Uterus (tissue), 4 donors: Measurements from ENCODE around the gene RAB35. TPM values are rescaled to one million over a fixed set of nuclear protein-coding genes. Genes with fewer than 3 reads are reported as not detected.
"Not testable (repeated sequence)": the region's sequence is repeated elsewhere in the genome, so short reads cannot be mapped to it uniquely, and the experiment has no call there.

ENCODE experiments used
- DNase-seq, 2 donors: peaks; one replicate each; pipeline ENCODE4 v3.0.0-alpha.2; 2019 to 2020
- H3K27ac ChIP-seq, 2 donors: fragments of 200-600 bp; sonication (generic); 1 replicate in 1 of 2; 2 replicates in 1 of 2; pipeline ENCODE4 v1.5.1; 2016 to 2018
- H3K27me3 ChIP-seq, 2 donors: fragments of 200-600 bp; sonication (generic); one replicate each; pipeline ENCODE4 v1.5.1; 2018 to 2019; ENCODE audit warnings: control low read depth in 1 of 2
- H3K36me3 ChIP-seq, 2 donors: fragments of 200-600 bp; sonication (generic); one replicate each; pipeline ENCODE4 v1.5.1; 2019; ENCODE audit warnings: control low read depth in 1 of 2
- H3K4me1 ChIP-seq, 2 donors: fragments of 200-600 bp; sonication (generic); one replicate each; pipeline ENCODE4 v1.5.1; 2018 to 2019; ENCODE audit warnings: control low read depth in 1 of 2
- H3K4me3 ChIP-seq, 2 donors: fragments of 200-600 bp; sonication (generic); 1 replicate in 1 of 2; 2 replicates in 1 of 2; pipeline ENCODE4 v1.5.1; 2018 to 2019; ENCODE audit warnings: mild to moderate bottlenecking in 1 of 2
- H3K9me3 ChIP-seq, 2 donors: fragments of 200-600 bp; sonication (generic); one replicate each; pipeline ENCODE4 v1.5.1; 2019; ENCODE audit warnings: control low read depth in 1 of 2
- POLR2A ChIP-seq, 2 donors: fragments of 450-650 bp; IDR thresholded peaks; one replicate each; pipeline ENCODE4 v1.6.1; 2016; ENCODE audit warnings: antibody characterized with exemption in 2 of 2, mild to moderate bottlenecking in 1 of 2, moderate library complexity in 1 of 2
- intact Hi-C: fragments of 100-400 bp; cut with DNase I; formaldehyde crosslinking; loops from one replicate; pipeline ENCODE4 v1.15.1; 2023; ENCODE audit warnings: low total_unique reads
- microRNA-seq: library from miRNA; unstranded; fragments of <30 nt; microRNA quantifications from one replicate; pipeline ENCODE4, GENCODE V29; 2016; ENCODE audit warnings: borderline microRNAs expressed, borderline replicate concordance
- small RNA-seq: library from RNA; depleted of rRNA; stranded (forward); fragments of <200 nt; gene quantifications from one replicate; pipeline ENCODE3, GENCODE V24; 2016
- total RNA-seq, 4 donors: library from RNA; depleted of rRNA in 3 of 4; stranded (reverse); fragments of >200 nt in 3 of 4; gene quantifications; one replicate each; pipeline versions ENCODE4 v1.1.0 to v1.2.4, GENCODE V29; 2014 to 2023
- TF ChIP-seq, protein P1 (sequence below), 4 experiments: fragments of 200-600 bp in 2 of 4; fragments of 450-650 bp in 2 of 4; sonication (generic) in 2 of 4; IDR thresholded peaks; one replicate each; pipeline ENCODE4 v1.5.1; 2016 to 2019; ENCODE audit warnings: antibody characterized with exemption in 4 of 4, mild to moderate bottlenecking in 2 of 4, moderate library complexity in 1 of 4
- donor health status: DM: yes; HTN: yes; CAD: no.

RAB35 gene
- total RNA-seq, 4 donors from 2014 or later, result 13.1 to 43.9 (median 22.4) TPM

DNA sequence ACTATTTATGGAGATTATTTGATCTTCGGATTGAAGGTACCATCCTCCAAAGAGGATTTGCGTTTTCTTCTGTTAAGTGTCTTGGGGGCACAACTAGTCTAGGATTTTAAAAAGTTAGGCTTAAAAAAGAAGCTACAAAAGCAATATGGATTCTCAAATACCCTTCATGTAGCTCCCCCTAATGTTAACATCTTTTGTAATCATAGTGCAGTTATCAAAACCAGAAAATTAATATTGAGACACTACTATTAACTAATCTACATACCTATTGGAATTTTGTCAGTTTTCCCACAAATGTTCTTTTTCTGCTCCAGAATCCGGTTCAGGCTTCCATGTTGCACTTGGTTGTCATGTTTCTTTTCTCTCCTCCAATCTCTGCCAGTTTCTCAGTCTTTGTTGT, 65.0 kb downstream of the RAB35 start:
- DNase-seq, result no peak
- no peak overlapping the region for H3K27ac ChIP-seq
- intact Hi-C loops, result no loop called here

DNA sequence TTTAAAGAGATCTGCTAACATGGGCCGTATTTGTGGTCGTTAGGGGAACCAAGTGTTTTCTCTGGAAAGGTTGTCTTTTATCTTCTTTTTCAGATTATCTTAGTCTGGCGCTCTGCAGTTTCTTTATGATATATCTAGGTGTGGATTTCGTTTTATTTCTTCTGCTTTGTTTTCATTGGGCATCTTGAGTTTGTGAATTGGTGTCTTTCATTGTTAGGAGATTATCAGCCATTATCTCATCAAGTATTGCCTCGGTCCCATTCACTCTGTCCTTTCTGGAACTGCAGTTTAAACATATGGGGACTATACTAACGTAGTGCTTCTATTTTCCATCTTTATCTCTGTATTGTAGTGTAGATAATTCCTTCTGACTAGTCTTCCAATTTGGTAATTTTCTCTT, 67.1 kb downstream of the RAB35 start:
- intact Hi-C loops, result no loop called here
- H3K9me3 ChIP-seq, result no peaks in the 10 kb centered on the region
- no peak for TF ChIP-seq POLR2A (IDR thresholded peaks at IDR 0.05)
- TF ChIP-seq, protein P1, sequence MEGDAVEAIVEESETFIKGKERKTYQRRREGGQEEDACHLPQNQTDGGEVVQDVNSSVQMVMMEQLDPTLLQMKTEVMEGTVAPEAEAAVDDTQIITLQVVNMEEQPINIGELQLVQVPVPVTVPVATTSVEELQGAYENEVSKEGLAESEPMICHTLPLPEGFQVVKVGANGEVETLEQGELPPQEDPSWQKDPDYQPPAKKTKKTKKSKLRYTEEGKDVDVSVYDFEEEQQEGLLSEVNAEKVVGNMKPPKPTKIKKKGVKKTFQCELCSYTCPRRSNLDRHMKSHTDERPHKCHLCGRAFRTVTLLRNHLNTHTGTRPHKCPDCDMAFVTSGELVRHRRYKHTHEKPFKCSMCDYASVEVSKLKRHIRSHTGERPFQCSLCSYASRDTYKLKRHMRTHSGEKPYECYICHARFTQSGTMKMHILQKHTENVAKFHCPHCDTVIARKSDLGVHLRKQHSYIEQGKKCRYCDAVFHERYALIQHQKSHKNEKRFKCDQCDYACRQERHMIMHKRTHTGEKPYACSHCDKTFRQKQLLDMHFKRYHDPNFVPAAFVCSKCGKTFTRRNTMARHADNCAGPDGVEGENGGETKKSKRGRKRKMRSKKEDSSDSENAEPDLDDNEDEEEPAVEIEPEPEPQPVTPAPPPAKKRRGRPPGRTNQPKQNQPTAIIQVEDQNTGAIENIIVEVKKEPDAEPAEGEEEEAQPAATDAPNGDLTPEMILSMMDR (IDR thresholded peaks at IDR 0.05), result no peak

More for the DNA sequence above, 65.0 kb downstream of the RAB35 start:
- no peaks in the 10 kb centered on the region for H3K9me3 ChIP-seq
- no peaks in the 10 kb centered on the region for H3K27me3 ChIP-seq
- H3K4me3 ChIP-seq, result no peak overlapping the region
- no peaks in the 10 kb centered on the region for H3K4me1 ChIP-seq
- TF ChIP-seq, protein P1 (IDR thresholded peaks at IDR 0.05), result no peak
- no peak for TF ChIP-seq POLR2A (IDR thresholded peaks at IDR 0.05)
- no peaks in the 10 kb centered on the region for H3K36me3 ChIP-seq

DNA sequence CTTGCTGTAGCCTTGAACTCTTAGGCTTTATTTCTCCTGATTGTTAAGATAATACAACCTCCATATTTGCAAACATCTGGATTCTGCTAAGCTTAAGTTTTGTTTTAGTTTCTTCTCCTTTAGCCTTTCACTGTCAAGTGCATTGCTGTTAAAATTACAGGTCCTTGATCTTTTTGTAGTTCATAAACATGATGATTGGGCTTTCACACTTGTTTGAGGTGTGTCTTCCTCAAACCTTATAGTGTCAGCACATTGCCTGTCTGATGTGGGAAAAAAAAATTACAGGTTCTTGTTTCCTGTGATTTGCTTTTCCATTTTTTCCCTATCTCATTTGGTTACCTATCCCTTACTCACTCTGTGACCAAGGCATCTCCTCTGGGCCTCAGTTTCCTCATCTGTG, 68.3 kb downstream of the RAB35 start:
- no peaks in the 10 kb centered on the region for H3K4me1 ChIP-seq
- H3K27me3 ChIP-seq, result no peaks in the 10 kb centered on the region
- H3K36me3 ChIP-seq, result no peaks in the 10 kb centered on the region
- TF ChIP-seq, protein P1 (IDR thresholded peaks at IDR 0.05), result no peak
- no peak for TF ChIP-seq POLR2A (IDR thresholded peaks at IDR 0.05)
- H3K4me3 ChIP-seq, result no peak overlapping the region
- DNase-seq, result no peak
- intact Hi-C loops, result no loop called here
- no peak overlapping the region for H3K27ac ChIP-seq
- no peaks in the 10 kb centered on the region for H3K9me3 ChIP-seq

More for the DNA sequence above, 67.1 kb downstream of the RAB35 start:
- Histone ChIP-seq H3K4me1 (no peaks in the 10 kb centered on the region), H3K27ac (no peak overlapping the region), H3K27me3 (no peaks in the 10 kb centered on the region), H3K4me3 (no peak overlapping the region), H3K36me3 (no peaks in the 10 kb centered on the region)
- no peak for DNase-seq

DNA sequence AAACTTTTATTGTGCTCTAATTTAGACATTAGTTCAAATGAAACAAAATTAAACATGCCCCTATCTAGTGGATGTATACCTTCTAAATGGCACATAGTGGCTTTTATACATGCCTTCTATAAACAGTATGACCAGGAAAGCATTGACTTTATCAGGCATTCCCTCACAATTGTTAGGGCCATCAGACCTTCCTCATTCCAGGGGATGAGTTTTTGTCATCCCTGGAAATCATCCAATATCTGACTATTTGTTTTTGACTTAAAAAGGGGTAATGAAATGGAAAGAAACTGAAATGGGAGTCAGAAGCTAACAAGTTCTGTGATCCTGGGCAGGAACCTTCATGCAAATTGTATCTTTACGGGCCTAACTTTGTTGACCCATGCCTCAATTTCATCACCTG, 69.5 kb downstream of the RAB35 start:
- H3K4me1 ChIP-seq, result no peaks in the 10 kb centered on the region
- no peaks in the 10 kb centered on the region for H3K36me3 ChIP-seq
- H3K27me3 ChIP-seq, result no peaks in the 10 kb centered on the region
- no peak for DNase-seq
- TF ChIP-seq POLR2A (IDR thresholded peaks at IDR 0.05), result no peak
- TF ChIP-seq, protein P1 (IDR thresholded peaks at IDR 0.05), result no peak
- no peaks in the 10 kb centered on the region for H3K9me3 ChIP-seq
- H3K4me3 ChIP-seq, result no peak overlapping the region
- no peak overlapping the region for H3K27ac ChIP-seq
- intact Hi-C loops, result no loop called here

DNA sequence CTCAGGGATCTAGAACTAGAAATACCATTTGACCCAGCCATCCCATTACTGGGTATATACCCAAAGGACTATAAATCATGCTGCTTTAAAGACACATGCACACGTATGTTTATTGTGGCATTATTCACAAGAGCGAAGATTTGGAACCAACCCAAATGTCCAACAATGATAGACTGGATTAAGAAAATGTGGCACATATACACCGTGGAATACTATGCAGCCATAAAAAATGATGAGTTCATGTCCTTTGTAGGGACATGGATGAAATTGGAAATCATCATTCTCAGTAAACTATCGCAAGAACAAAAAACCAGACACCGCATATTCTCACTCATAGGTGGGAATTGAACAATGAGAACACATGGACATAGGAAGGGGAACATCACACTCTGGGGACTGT, 71.2 kb downstream of the RAB35 start:
- H3K27me3 ChIP-seq, H3K9me3 ChIP-seq, H3K4me1 ChIP-seq, H3K4me3 ChIP-seq, H3K27ac ChIP-seq, H3K36me3 ChIP-seq, intact Hi-C loops, DNase-seq: not testable (repeated sequence)

Small RNA genes within 50 kb of the gene (microRNA-seq; reads per million reads assigned to microRNA genes)
- gene MIR4498, result not detected

Small RNA genes within 50 kb of the gene (small RNA-seq; reads per million reads assigned to genes)
- gene AC004812.1, result not detected
- gene MIR4498, result not detected

Other genes starting within 250 kb of the RAB35 start
- gene CIT, start 239.4 kb downstream of the RAB35 start, total RNA-seq, result 10 to 100 TPM in 2 of 4 donors, under 1 TPM in 2; under 0.01 to 28.1 (median 5.8) TPM
- gene BICDL1, start 127.5 kb downstream of the RAB35 start, total RNA-seq, result 1 to 10 TPM in 2 of 4 donors, not detected in 2; 1.8 to 2.2 TPM
- 100 to 1,000 TPM in 1 of 4 donors, 10 to 100 TPM in 3; 50.5 to 106 (median 64.3) TPM for gene GCN1, start 78.0 kb upstream of the RAB35 start, total RNA-seq
- gene RPLP0, start 84.4 kb upstream of the RAB35 start, total RNA-seq, result 1,000 to 10,000 TPM; 1,775 to 3,691 (median 3,260) TPM
- gene PXN, start 149.0 kb upstream of the RAB35 start, total RNA-seq, result 100 to 1,000 TPM in 1 of 4 donors, 10 to 100 TPM in 3; 29.6 to 211 (median 41.2) TPM
- over 10,000 TPM in 1 of 4 donors, under 1 TPM in 3; under 0.01 to 24,687 (median under 0.01) TPM for gene RNU4-2, start 175.2 kb upstream of the RAB35 start, total RNA-seq
- gene RNU4-1, start 176.5 kb upstream of the RAB35 start, total RNA-seq, result 1,000 to 10,000 TPM in 1 of 4 donors, under 1 TPM in 3; under 0.01 to 2,308 (median under 0.01) TPM
- gene SIRT4, start 185.6 kb upstream of the RAB35 start, total RNA-seq, result 1 to 10 TPM in 3 of 4 donors, not detected in 1; 1.2 to 4.1 (median 1.5) TPM
- gene PLA2G1B, start 211.0 kb upstream of the RAB35 start, total RNA-seq, result not detected